GM12892 (cell line): ENCODE data around the gene ARNT2.

Experiments
- POLR2A ChIP-seq: IDR thresholded peaks from 2 replicates; pipeline ENCODE4 v1.6.1; 2011; ENCODE audit warnings: low read depth, low read length, control low read depth
- POLR2AphosphoS5 ChIP-seq: IDR thresholded peaks from 2 replicates; pipeline ENCODE4 v1.6.1; 2011; ENCODE audit warnings: low read depth, low read length, control low read depth

- no peak for TF ChIP-seq POLR2A
- no peak for TF ChIP-seq POLR2AphosphoS5
These were observed 241.4 kb downstream of the ARNT2 start for GRCh38 chr15:80645494-80646065.
